ENCODE data around the gene LIN7C. TPM values are rescaled to one million over a fixed set of nuclear protein-coding genes. Genes with fewer than 3 reads are reported as not detected.

LIN7C gene
- total RNA-seq, 2 donors from 2014 or later = 18.8 to 23.7 TPM

- no peak for DNase-seq (ENCODE audit: low spot score)
- Histone ChIP-seq H3K4me3 (no peak overlapping the region), H3K27ac (no peak overlapping the region), H3K9me3 (no peaks in the 10 kb centered on the region), H3K36me3 (peaks cover 2% of the 10 kb centered on the region), H3K4me1 (no peaks in the 10 kb centered on the region), H3K27me3 (no peaks in the 10 kb centered on the region)
- TF ChIP-seq, protein P1, sequence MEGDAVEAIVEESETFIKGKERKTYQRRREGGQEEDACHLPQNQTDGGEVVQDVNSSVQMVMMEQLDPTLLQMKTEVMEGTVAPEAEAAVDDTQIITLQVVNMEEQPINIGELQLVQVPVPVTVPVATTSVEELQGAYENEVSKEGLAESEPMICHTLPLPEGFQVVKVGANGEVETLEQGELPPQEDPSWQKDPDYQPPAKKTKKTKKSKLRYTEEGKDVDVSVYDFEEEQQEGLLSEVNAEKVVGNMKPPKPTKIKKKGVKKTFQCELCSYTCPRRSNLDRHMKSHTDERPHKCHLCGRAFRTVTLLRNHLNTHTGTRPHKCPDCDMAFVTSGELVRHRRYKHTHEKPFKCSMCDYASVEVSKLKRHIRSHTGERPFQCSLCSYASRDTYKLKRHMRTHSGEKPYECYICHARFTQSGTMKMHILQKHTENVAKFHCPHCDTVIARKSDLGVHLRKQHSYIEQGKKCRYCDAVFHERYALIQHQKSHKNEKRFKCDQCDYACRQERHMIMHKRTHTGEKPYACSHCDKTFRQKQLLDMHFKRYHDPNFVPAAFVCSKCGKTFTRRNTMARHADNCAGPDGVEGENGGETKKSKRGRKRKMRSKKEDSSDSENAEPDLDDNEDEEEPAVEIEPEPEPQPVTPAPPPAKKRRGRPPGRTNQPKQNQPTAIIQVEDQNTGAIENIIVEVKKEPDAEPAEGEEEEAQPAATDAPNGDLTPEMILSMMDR (IDR thresholded peaks at IDR 0.05) = peak; percentile 91
Measured at GRCh38 chr11:27485930-27486773, 20.4 kb downstream of the LIN7C start.

- no peak overlapping the region for H3K27ac ChIP-seq
- no peaks in the 10 kb centered on the region for H3K4me1 ChIP-seq
- TF ChIP-seq, protein P1 (IDR thresholded peaks at IDR 0.05) = no peak
- no peaks in the 10 kb centered on the region for H3K9me3 ChIP-seq
- no peaks in the 10 kb centered on the region for H3K36me3 ChIP-seq
- H3K27me3 ChIP-seq = no peaks in the 10 kb centered on the region
- DNase-seq (ENCODE audit: low spot score) = no peak
- H3K4me3 ChIP-seq = no peak overlapping the region
Measured at GRCh38 chr11:27482793-27483192, 23.8 kb downstream of the LIN7C start.

GRCh38 chr11:27481992-27482391 lies 24.6 kb downstream of the LIN7C start:
- H3K27ac ChIP-seq = no peak overlapping the region
- no peaks in the 10 kb centered on the region for H3K4me1 ChIP-seq
- no peaks in the 10 kb centered on the region for H3K36me3 ChIP-seq
- H3K9me3 ChIP-seq = no peaks in the 10 kb centered on the region
- TF ChIP-seq, protein P1 (IDR thresholded peaks at IDR 0.05) = no peak
- no peak overlapping the region for H3K4me3 ChIP-seq
- no peak for DNase-seq (ENCODE audit: low spot score)
- no peaks in the 10 kb centered on the region for H3K27me3 ChIP-seq

- DNase-seq (ENCODE audit: low spot score) = no peak
- H3K9me3 ChIP-seq = no peaks in the 10 kb centered on the region
- TF ChIP-seq, protein P1 (IDR thresholded peaks at IDR 0.05) = no peak
- H3K27me3 ChIP-seq = no peaks in the 10 kb centered on the region
- H3K4me3 ChIP-seq = no peak overlapping the region
- H3K36me3 ChIP-seq = no peaks in the 10 kb centered on the region
- no peak overlapping the region for H3K27ac ChIP-seq
- H3K4me1 ChIP-seq = peaks cover 0 to 7% of the 10 kb centered on the region in 2 donors
Measured at GRCh38 chr11:27477831-27478230, 28.7 kb downstream of the LIN7C start.

DNA sequence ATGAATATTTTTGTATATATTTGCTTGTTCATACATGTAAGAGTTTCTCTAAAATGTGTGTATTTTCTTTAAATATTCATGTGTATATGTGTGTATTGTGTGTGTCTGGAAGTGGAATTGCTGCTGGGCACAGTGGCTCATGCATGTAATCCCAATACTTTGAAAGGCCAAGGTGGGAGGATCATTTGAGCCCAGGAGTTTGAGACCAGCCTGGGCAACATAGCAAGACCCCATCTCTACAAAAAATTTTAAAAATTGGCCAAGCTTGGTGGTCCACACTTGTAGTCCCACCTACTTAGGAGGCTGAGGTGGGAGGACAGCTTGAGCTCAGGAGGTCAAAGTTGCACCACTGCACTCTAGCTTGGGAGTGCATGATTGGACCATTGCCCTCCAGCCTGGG lies 29.3 kb downstream of the LIN7C start:
- H3K36me3 ChIP-seq = no peaks in the 10 kb centered on the region
- H3K4me1 ChIP-seq = peaks cover 0 to 7% of the 10 kb centered on the region in 2 donors
- no peak overlapping the region for H3K4me3 ChIP-seq
- DNase-seq (ENCODE audit: low spot score) = no peak
- no peaks in the 10 kb centered on the region for H3K27me3 ChIP-seq
- no peak overlapping the region for H3K27ac ChIP-seq
- H3K9me3 ChIP-seq = no peaks in the 10 kb centered on the region
- TF ChIP-seq, protein P1 (IDR thresholded peaks at IDR 0.05) = no peak
